HUES64 (cell line): Measurements from ENCODE around the gene ETV6.

Source experiments
- H3K27ac ChIP-seq: 2 replicates; pipeline ENCODE4 v1.7.0; 2013; ENCODE audit warnings: low read depth, low read length, inconsistent platforms
- H3K27me3 ChIP-seq: 2 replicates; pipeline ENCODE4 v1.6.1; 2013; ENCODE audit warnings: mild to moderate bottlenecking, low read length; ENCODE audit not compliant: insufficient read depth
- H3K36me3 ChIP-seq: 2 replicates; pipeline ENCODE4 v1.6.1; 2013; ENCODE audit warnings: mild to moderate bottlenecking, low read length; ENCODE audit not compliant: insufficient read depth
- H3K4me1 ChIP-seq: 2 replicates; pipeline ENCODE4 v1.6.1; 2013; ENCODE audit warnings: mild to moderate bottlenecking, low read length, moderate library complexity; ENCODE audit not compliant: insufficient read depth
- H3K4me3 ChIP-seq: 2 replicates; pipeline ENCODE4 v1.5.1; 2013; ENCODE audit warnings: mild to moderate bottlenecking, low read length, moderate library complexity
- H3K9ac ChIP-seq: 2 replicates; pipeline ENCODE4 v1.6.1; 2013; ENCODE audit warnings: mild to moderate bottlenecking, low read depth, low read length
- H3K9me3 ChIP-seq: 2 replicates; pipeline ENCODE4 v1.6.1; 2013; ENCODE audit warnings: low read depth, low read length; ENCODE audit not compliant: insufficient read depth
- WGBS: fragments of 150-250, 120-280 bp; methylation state at CpG from one replicate; pipeline ENCODE4 v1.1.7; 2013; ENCODE audit warnings: missing lambda C conversion rate; 5-methylcytosine and 5-hydroxymethylcytosine counted together

The ETV6 gene

DNA sequence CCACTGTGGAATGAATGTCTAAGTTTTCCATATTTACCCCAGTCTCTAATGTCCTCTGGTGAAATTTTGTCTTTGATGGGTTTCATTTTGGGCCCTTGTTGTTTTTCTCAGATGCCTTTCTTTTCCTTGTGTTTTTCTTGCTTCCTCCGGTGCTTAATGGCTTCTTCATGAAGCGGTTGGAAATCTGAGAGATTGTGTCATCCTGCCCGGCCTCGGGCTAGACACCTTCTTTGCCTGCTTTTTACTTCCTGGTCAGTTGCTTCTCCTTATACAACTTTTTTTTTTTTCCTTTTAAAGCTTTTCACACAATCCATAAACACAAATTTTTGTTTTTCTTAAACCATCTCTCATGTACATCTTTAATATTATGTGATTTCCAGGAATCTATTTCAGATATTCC lies 7.1 kb downstream of the ETV6 start:
- H3K27ac ChIP-seq = no peak overlapping the region
- H3K36me3 ChIP-seq = no peaks in the 10 kb centered on the region
- no peak overlapping the region; the same call in 1 of the 2 replicates for H3K9ac ChIP-seq
- H3K4me3 ChIP-seq = no peak overlapping the region
- H3K9me3 ChIP-seq = no peaks in the 10 kb centered on the region
- WGBS = 88% methylated on average over 4 of the region's 4 CpGs
- H3K27me3 ChIP-seq = no peaks in the 10 kb centered on the region
- peaks cover 49% of the 10 kb centered on the region for H3K4me1 ChIP-seq

DNA sequence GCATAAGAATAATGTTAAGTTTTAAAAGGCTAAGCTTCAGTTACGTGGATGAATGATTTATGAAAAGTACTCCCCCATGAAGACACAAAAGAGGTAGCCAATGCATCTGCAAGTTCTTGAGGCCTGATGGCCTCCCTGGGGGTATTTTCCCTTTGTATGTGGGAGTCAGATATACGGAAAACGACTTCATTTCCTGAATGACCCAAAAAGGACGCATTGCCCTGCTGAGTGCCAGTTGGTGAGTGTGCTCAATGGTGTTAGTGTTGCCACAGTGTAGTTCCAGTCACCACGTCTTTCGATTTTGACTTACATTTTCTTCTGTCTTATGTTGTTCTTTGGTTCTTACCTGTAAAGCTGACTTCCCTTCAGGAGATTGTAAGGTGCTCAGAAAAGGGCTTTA lies 8.0 kb downstream of the ETV6 start:
- no peaks in the 10 kb centered on the region for H3K27me3 ChIP-seq
- no peak overlapping the region for H3K4me3 ChIP-seq
- WGBS = 71% methylated on average over 6 of the region's 6 CpGs
- no peaks in the 10 kb centered on the region for H3K36me3 ChIP-seq
- peaks cover 47% of the 10 kb centered on the region for H3K4me1 ChIP-seq
- no peaks in the 10 kb centered on the region for H3K9me3 ChIP-seq
- H3K27ac ChIP-seq = no peak overlapping the region
- no peak overlapping the region for H3K9ac ChIP-seq

DNA sequence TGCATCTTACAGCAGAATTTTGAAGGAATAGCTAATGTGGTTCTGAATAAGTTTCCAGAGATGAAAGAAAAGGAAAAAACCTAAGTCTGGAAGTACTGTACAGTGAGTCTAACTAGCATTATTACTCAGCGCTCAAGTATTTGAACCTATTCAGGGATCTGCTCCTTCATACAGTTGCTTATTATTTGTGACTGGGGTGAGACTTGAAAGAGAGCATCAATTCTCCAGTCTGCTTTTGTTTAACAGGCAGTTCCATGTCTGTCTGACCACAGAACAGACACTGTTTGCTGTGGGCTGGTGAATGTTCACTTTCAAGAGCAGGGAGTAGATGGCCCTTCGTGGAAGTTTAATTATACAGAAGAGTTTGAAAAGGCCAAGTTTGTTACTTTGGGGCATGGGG lies 9.3 kb downstream of the ETV6 start:
- H3K36me3 ChIP-seq = no peaks in the 10 kb centered on the region
- H3K4me1 ChIP-seq = peaks cover 40% of the 10 kb centered on the region
- H3K9ac ChIP-seq = no peak overlapping the region
- no peak overlapping the region for H3K27ac ChIP-seq
- no peak overlapping the region for H3K4me3 ChIP-seq
- WGBS = 87% methylated on average over 2 of the region's 2 CpGs
- H3K27me3 ChIP-seq = no peaks in the 10 kb centered on the region
- H3K9me3 ChIP-seq = no peaks in the 10 kb centered on the region

DNA sequence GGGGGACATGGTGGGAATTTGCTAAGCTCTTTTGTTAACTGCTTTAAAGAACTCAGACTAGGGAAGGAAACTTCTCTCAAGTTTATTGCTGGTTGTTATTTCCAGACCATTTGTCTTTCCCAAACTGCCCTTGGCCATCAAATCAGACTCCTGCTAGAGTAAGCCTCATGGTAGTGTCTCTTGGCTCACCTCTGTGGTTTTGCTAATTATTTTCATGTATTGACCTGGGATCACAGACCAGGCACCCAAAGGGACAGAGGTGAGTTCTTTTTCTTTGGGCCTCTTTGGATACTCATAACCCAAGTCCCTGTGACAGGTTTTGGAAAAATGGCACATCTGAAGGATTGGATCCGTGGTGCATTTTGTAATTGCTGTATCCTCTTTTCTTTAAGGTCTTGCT lies 11.2 kb downstream of the ETV6 start:
- no peaks in the 10 kb centered on the region for H3K36me3 ChIP-seq
- H3K27me3 ChIP-seq = no peaks in the 10 kb centered on the region
- no peaks in the 10 kb centered on the region for H3K9me3 ChIP-seq
- H3K4me1 ChIP-seq = peaks cover 40% of the 10 kb centered on the region
- no peak overlapping the region for H3K27ac ChIP-seq
- 98% methylated on average over 1 of the region's 1 CpG for WGBS
- H3K9ac ChIP-seq = no peak overlapping the region
- no peak overlapping the region for H3K4me3 ChIP-seq

DNA sequence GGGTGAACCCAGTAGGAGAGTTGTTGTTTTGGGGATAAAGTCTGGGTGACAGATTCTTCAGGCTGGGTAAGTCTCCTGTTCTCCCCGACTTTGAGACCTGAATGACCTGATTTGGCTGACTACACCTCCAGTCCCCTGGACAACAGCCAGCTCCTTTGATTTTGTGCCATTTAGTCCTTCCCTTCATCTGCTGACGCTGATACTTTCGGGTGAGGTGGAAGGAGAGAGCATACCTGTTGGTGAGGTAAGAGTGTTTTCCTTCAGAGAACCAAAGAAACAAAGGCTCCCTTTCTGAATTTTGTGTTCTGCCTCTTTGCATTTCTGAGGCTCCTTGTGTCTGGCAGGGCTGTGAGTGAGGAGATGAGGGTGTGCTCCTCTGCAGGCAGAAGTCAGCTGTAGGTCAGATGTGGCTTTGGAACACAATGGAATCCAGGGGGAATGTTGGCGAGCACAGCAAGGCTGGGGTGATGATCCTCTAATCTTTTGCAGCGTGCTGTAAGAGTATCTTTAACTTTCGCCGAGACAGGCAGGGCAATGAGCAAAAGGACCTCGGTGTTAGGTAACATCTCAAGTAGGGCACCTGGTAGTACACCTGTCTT lies 12.1 kb downstream of the ETV6 start:
- Histone ChIP-seq H3K27ac (no peak overlapping the region), H3K9ac (no peak overlapping the region), H3K4me1 (peaks cover 40% of the 10 kb centered on the region), H3K9me3 (no peaks in the 10 kb centered on the region), H3K36me3 (no peaks in the 10 kb centered on the region), H3K4me3 (no peak overlapping the region), H3K27me3 (no peaks in the 10 kb centered on the region)
- WGBS = 80% methylated on average over 8 of the region's 8 CpGs

DNA sequence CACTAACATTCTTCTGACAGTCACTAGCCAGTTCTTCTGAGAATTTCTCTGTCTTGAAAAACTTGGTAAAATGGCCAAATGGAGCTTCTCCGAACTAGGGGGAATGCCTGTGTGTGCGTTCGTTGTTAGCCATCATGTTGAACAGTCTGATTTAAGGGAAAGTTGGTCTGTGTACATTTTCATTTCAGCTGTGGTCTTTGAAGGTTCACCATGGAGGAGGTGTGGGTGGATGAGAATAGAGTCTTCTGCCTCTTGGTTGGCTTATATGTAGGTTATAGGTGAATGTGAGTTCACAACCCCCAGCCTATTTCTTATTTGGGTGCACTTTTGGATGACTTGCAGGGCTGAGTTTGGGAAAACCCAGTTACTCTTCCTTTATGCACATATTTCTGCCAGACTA lies 12.9 kb downstream of the ETV6 start:
- 95% methylated on average over 3 of the region's 3 CpGs for WGBS
- Histone ChIP-seq H3K27ac (no peak overlapping the region), H3K36me3 (no peaks in the 10 kb centered on the region), H3K4me1 (peaks cover 38% of the 10 kb centered on the region), H3K4me3 (no peak overlapping the region), H3K27me3 (no peaks in the 10 kb centered on the region), H3K9me3 (no peaks in the 10 kb centered on the region), H3K9ac (no peak overlapping the region)

DNA sequence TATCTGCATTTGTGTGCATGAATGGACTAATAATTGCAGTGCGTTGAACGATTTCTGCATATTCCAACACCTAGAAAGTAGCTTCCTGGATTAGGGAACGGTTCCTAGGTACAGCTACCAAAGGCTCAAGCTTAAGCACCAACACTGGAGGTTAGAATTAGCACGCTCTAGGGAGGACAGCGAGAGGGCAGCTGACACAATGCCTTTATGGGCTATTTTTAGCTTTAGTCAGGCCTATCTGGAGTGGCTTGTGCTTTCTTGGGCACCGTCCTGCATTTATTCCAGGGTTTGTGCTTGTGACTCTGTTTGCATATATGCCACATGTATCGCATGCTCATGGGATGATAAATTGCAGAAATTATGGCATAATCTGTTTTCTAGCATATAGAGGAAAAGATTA lies 13.7 kb downstream of the ETV6 start:
- peaks cover 31% of the 10 kb centered on the region for H3K4me1 ChIP-seq
- WGBS = 91% methylated on average over 7 of the region's 7 CpGs

DNA sequence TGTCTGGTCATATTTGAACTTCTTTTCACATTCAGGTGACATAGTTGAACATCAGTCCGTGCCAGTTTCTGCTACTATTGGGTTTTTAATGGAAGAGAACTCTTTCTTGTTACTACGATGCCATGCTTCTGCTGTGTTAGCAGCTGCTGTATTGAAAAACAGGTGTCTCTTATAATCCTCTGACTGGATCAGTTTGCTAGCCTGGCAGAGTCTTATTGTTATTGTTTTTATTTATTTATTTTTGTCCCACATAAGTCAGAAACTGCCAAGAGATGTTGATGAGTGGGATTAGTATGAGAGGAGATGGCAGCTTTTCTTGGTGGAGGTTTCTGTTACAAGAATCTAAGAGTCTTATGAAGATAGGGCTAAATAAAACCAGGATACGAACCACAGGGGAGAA lies 14.6 kb downstream of the ETV6 start:
- H3K36me3 ChIP-seq = no peaks in the 10 kb centered on the region
- peaks cover 31% of the 10 kb centered on the region for H3K4me1 ChIP-seq
- no peaks in the 10 kb centered on the region for H3K9me3 ChIP-seq
- no peak overlapping the region for H3K27ac ChIP-seq
- no peak overlapping the region for H3K4me3 ChIP-seq
- WGBS = 95% methylated on average over 3 of the region's 3 CpGs
- H3K27me3 ChIP-seq = no peaks in the 10 kb centered on the region
- no peak overlapping the region for H3K9ac ChIP-seq

More for the DNA sequence above, 13.7 kb downstream of the ETV6 start:
- Histone ChIP-seq H3K27ac (no peak overlapping the region), H3K4me3 (no peak overlapping the region), H3K9me3 (no peaks in the 10 kb centered on the region), H3K36me3 (no peaks in the 10 kb centered on the region), H3K9ac (no peak overlapping the region), H3K27me3 (no peaks in the 10 kb centered on the region)

DNA sequence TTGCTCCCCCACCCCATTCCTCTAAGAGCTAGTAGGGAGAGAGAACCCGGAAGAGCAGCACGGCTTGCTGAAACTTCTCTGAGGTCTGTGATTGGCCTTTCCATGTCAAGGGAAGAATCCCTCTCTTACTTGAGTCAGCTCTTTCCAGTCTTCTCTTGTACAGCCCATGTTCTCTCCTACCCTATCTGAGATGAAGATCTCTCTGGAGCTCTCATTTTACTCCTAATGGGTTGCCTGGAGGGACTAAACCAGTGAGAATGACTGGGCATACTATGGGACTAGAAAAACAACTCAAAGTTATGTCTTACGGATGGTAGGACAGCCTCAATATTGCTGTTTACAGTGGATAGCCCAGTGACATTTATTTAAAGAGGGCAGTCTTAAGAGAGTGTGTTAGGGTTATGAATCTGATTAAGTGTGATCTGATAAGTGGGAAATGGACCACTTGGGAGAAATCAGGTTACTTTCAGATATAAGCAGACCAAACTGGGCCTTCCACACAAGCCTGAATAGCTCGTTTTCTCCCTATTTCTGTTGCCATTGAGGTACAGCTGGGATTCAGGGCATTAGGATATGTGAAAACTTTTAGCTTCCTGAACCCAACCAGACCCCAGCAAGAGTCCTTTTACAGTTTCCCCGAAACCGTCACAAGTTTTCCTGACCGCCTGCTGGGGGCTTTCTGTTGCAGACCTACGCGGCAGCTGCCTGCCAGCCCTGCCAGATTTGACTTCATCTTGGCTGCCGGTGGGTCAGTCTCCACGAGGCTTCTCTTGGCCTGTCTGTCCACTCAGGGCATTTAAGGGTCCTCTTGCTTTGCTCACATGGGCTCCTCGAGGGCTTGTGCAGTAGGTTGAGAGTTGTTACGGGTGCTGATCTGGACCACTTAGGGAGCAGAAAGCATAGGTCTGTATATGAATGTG lies 16.9 kb downstream of the ETV6 start:
- no peak overlapping the region for H3K4me3 ChIP-seq
- peaks cover 34% of the 10 kb centered on the region for H3K4me1 ChIP-seq
- no peaks in the 10 kb centered on the region for H3K27me3 ChIP-seq
- no peaks in the 10 kb centered on the region for H3K9me3 ChIP-seq
- WGBS = 49% methylated on average over 13 of the region's 13 CpGs
- H3K9ac ChIP-seq = no peak overlapping the region
- H3K36me3 ChIP-seq = no peaks in the 10 kb centered on the region
- H3K27ac ChIP-seq = peak overlapping the region; percentile 22; the same call in 1 of the 2 replicates

DNA sequence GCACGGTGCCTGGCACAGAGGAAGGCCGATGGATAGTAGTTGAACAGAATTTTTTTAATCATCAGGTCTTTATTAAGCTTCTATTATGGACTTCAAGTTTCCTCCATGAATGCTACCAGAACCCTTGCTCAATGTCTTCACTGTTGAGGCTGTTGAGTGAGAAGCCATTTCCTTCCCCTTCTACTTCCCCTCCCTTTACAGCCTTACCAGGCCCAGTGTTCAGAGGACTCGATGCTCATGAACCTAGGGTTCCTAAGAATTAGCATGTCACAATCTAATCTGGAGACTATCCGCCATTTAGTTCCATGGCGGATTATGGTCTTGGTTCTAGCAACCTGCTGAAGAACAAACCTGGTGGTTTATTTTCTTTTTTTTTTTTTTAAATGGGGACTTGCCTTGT lies 17.7 kb downstream of the ETV6 start:
- no peaks in the 10 kb centered on the region for H3K36me3 ChIP-seq
- peaks cover 32% of the 10 kb centered on the region for H3K4me1 ChIP-seq
- H3K4me3 ChIP-seq = no peak overlapping the region
- no peaks in the 10 kb centered on the region for H3K9me3 ChIP-seq
- H3K9ac ChIP-seq = no peak overlapping the region
- no peaks in the 10 kb centered on the region for H3K27me3 ChIP-seq
- no peak overlapping the region for H3K27ac ChIP-seq
- 92% methylated on average over 5 of the region's 5 CpGs for WGBS

DNA sequence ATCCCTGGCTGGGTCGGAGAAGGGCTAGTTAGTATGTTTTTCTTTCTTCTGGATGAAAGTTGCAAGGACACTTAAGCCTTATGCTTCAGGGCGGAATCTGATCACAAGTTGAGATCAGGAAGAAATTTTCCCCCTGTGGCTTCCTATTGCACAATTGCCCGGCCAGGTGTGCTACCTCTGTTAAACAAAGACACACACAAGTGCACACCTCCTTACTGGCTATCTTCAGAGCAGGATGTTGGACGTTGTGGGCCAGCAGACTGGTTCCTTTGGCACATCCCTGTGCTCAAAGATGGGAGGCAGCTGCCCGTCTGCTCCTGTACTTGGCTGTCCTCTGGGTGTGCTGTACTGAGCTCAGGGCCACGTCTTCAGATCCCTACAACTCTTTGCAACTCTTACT lies 19.1 kb downstream of the ETV6 start:
- Histone ChIP-seq H3K4me3 (no peak overlapping the region), H3K27ac (no peak overlapping the region), H3K27me3 (no peaks in the 10 kb centered on the region), H3K9ac (no peak overlapping the region), H3K4me1 (peaks cover 34% of the 10 kb centered on the region), H3K36me3 (no peaks in the 10 kb centered on the region), H3K9me3 (no peaks in the 10 kb centered on the region)
- 86% methylated on average over 6 of the region's 6 CpGs for WGBS
